NCI-H1694 treated with DMSO at 0.1 percent for 48 hours (cell line): Measurements from ENCODE around the gene PPP1R27.

Source experiments
- DNase-seq: peaks from one replicate; lab custom pipeline; 2025; lab: John Stamatoyannopoulos, UW

The PPP1R27 gene

GRCh38 chr17:81804559-81805399 is 30.1 kb downstream of the PPP1R27 start:
- DNase-seq = no peak

DNA sequence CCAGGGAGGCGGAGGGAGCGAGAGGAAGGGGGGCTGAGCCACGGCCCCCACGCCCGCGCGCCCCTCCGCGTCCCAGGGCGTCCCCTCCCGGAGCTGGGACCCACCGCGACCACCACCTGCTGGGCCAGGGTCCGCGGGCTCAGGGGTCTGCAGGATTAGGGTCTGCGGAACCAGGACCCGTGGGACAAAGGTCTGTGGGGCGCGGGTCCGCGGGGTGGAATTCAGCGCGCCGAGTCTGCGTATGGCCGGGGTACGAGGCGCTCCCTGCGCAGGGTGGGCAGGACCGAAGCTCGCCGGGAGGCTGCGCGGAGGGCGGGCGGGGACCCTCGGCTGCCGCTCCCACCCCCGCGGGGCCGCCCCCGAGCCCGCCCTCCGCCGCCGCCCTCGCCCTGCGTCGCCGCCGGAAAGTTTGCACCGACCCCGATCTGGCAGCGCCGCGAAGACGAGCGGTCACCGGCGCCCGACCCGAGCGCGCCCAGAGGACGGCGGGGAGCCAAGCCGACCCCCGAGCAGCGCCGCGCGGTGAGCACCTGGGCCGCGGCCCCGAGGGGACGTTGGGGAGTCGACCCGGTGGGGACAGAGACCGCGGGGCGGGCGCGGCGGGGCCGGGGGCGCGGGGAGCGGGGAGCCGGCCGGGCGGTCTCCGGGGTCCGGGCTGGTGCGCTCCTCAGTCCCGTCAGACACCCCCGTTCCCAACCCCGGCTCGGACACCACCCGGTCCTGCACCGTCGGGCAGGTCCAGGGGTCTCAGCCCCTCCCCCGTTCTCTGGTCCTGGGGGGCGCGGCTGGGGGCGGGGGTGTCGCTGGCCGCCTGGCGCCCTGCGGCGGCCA is 30.9 kb downstream of the PPP1R27 start, which contains the start of gene GCGR:
Gene GCGR, plus strand, starts transcription at position 423 of the 831 bp plus-strand sequence. CDS start 4,869 bp downstream, outside the sequence.
- no peak for DNase-seq

DNA sequence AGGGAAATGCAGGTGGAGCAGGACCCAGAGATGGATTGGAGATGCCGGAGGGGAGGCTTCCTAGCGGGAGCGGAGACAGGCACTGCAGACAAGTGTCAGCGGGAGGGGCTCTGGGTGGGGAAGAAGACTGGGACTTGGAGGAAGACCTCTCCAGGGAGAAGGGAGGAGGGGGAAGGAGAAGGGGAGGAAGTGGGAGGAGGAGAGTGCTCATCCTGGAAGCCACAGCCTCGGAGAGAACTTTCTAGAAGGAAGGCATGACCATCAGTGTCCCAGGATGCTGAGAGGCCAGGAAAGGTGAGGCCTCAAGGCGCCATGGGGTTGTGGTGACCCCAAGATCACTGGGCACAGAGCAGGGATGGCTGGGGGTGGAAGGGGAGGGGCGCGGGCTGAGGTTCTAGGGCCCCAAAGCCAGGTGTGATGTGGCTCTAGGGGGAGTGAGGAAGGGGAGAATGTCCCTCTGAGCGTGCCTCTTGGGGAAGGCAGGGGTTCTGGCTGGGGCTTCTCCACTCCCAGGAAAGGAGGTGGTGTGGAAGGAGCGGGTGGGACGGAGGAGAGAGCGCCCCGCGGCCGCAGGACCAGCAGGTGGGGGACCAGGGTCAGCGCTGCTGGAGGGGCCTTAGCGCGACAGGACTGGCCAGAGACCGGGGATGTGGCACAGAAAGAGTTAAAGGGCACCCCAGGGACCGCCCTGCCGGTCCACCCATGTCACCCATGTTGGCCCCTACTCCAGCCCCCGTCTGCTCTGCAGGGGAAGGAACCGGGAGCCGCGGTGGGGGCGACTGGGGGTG is 31.8 kb downstream of the PPP1R27 start:
- no peak for DNase-seq

- DNase-seq = no peak
Measured at GRCh38 chr17:81802048-81802758, 32.6 kb downstream of the PPP1R27 start.

GRCh38 chr17:81801327-81801726 is 33.5 kb downstream of the PPP1R27 start:
- no peak for DNase-seq

DNA sequence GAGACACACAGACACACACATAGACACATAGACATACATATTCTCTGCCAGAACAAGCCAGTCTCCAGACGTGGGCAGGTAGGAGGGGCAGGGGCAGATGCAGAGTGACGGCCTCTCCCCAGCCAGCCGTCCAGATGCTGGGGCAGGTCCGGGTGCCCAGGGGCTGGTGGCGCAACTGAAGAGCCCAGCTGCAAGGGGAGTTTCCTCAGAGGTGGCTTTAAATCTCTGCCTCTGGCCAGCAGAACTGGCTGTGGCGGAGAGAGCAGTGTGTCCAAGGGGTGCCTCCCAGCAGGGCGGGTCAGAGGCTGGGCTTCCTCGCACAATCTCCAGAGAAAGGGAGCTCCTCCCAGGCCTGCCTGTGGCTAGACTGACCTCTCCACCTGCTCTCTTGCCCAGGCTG is 40.3 kb downstream of the PPP1R27 start:
- DNase-seq = no peak

DNA sequence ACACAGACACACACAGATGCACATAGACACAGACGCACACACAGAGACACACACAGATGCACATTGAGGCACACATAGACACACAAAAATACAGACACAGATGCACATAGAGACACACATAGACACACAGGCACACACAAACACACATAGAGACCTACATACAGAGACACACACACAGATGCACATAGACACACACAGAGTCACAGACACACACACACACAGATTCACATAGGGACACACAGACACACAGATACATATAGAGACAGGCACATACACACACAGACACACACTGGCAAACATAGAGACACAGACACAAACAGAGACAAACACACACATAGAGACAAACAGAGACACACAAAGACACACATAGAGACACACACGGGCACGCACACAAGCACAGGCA is 40.8 kb downstream of the PPP1R27 start:
- DNase-seq = no peak

GRCh38 chr17:81792675-81793615 is 41.9 kb downstream of the PPP1R27 start:
- DNase-seq = no peak
